Mucosa of descending colon (tissue), 3 donors: ENCODE results near the gene IFT88. TPM values are rescaled to one million over a fixed set of nuclear protein-coding genes. Genes with fewer than 3 reads are reported as not detected.

Source experiments
- ATAC-seq: fragments of 200-7000 bp; cut with Tn5 transposase; one replicate; pipeline ENCODE4 v1.9.1; 2020; ENCODE audit warnings: mild to moderate bottlenecking, moderate library complexity
- DNase-seq, 3 donors: peaks; one replicate each; pipeline ENCODE4 v3.0.0-alpha.2; 2020
- H3K36me3 ChIP-seq: fragments of 200-600 bp; one replicate; pipeline ENCODE4 v1.8.0; 2021; ENCODE audit warnings: low read depth, mild to moderate bottlenecking
- H3K4me1 ChIP-seq: fragments of 200-600 bp; one replicate; pipeline ENCODE4 v1.8.0; 2021; ENCODE audit warnings: low read depth, mild to moderate bottlenecking
- H3K4me3 ChIP-seq: fragments of 200-600 bp; one replicate; pipeline ENCODE4 v1.8.0; 2021; ENCODE audit warnings: mild to moderate bottlenecking
- H3K9me3 ChIP-seq: fragments of 200-600 bp; one replicate; pipeline ENCODE4 v1.8.0; 2021; ENCODE audit warnings: mild to moderate bottlenecking
- CTCF ChIP-seq: fragments of 200-600 bp; IDR thresholded peaks from one replicate; pipeline ENCODE4 v1.8.0; 2022; ENCODE audit warnings: antibody characterized with exemption, mild to moderate bottlenecking
- intact Hi-C, 2 donors: fragments of 100-400 bp; cut with DNase I in 1 of 2; cut with micrococcal nuclease in 1 of 2; formaldehyde crosslinking; loops; one replicate each; pipeline versions ENCODE4 v1.11.0 to v1.11.1; 2022; cut with DNase I, micrococcal nuclease
- total RNA-seq, 3 donors: library from RNA; stranded (reverse); fragmentation: NEBNext Ultra II Directional in 2 of 3; extraction: Animal tissue kit (Norgen Biotek cat#: 25700) in 2 of 3; gene quantifications; one replicate each; pipeline versions ENCODE4 v1.2.1 to v1.2.4, GENCODE V29; 2021 to 2023
- donor health status: DM: no; HTN: no; CAD: no; lungs with moderate emphysema.
- donor health status: DM: no; HTN: no; CAD: no.
- donor health status: DM: no; HTN: yes; CAD: no.

The IFT88 gene
- total RNA-seq, 3 donors from 2014 or later = 17.2 to 23.4 (median 19.7) TPM

- DNase-seq (peak; percentile 37 to 61 (median 60)), ATAC-seq (peak; percentile 27)
- peak within 1 kb of the TSS; percentile 29 for H3K4me3 ChIP-seq
- TF ChIP-seq CTCF = no peak
- H3K4me1 ChIP-seq = peaks cover 9% of the 10 kb centered on the region
- intact Hi-C loops = no loop called here
- H3K36me3 ChIP-seq = no peaks in the 10 kb centered on the region
- no peaks in the 10 kb centered on the region for H3K9me3 ChIP-seq
These were observed 136.2 kb downstream of the IFT88 start, which contains the start of gene IL17D for GRCh38 chr13:20702915-20703779. Gene IL17D, plus strand, starts transcription at chr13:20703699. Its CDS starts 303 bp downstream, at chr13:20704002.

- no peaks in the 10 kb centered on the region for H3K9me3 ChIP-seq
- peaks cover 9% of the 10 kb centered on the region for H3K4me1 ChIP-seq
- peak; percentile 55 for TF ChIP-seq CTCF
- DNase-seq (peak; percentile 86 to 92 (median 91)), ATAC-seq (peak; percentile 93)
- intact Hi-C loops = no loop called here
- no peak overlapping the region for H3K4me3 ChIP-seq
- no peaks in the 10 kb centered on the region for H3K36me3 ChIP-seq
These were observed 137.0 kb downstream of the IFT88 start for GRCh38 chr13:20703780-20704458.

- TF ChIP-seq CTCF = no peak
- no peak for ATAC-seq
- intact Hi-C loops = no loop called here
These were observed 137.6 kb downstream of the IFT88 start for GRCh38 chr13:20704459-20705069.

GRCh38 chr13:20706661-20707060 lies 139.7 kb downstream of the IFT88 start:
- no peak for DNase-seq
- peaks cover 9% of the 10 kb centered on the region for H3K4me1 ChIP-seq
- no peak for TF ChIP-seq CTCF
- no peak overlapping the region for H3K4me3 ChIP-seq
- H3K9me3 ChIP-seq = no peaks in the 10 kb centered on the region
- no peaks in the 10 kb centered on the region for H3K36me3 ChIP-seq
- ATAC-seq = no peak
- intact Hi-C loops = no loop called here

More at GRCh38 chr13:20704459-20705069, 137.6 kb downstream of the IFT88 start:
- Histone ChIP-seq H3K4me1 (peaks cover 9% of the 10 kb centered on the region), H3K36me3 (no peaks in the 10 kb centered on the region), H3K4me3 (no peak overlapping the region), H3K9me3 (no peaks in the 10 kb centered on the region)
- DNase-seq = no peak

GRCh38 chr13:20708216-20708615 lies 141.3 kb downstream of the IFT88 start:
- Histone ChIP-seq H3K4me1 (no peaks in the 10 kb centered on the region), H3K36me3 (no peaks in the 10 kb centered on the region), H3K9me3 (no peaks in the 10 kb centered on the region), H3K4me3 (no peak overlapping the region)
- ATAC-seq (no peak), DNase-seq (no peak)
- no peak for TF ChIP-seq CTCF
- intact Hi-C loops = no loop called here
